GM12878 (cell line): ENCODE results near the gene EPHA4. TPM values are rescaled to one million over a fixed set of nuclear protein-coding genes. Genes with fewer than 3 reads are reported as not detected.

Experiments used
- ATAC-seq: fragments of 200-7000 bp; cut with Tn5 transposase; 3 replicates; pipeline ENCODE4 v1.9.1; 2020; ENCODE audit warnings: mild to moderate bottlenecking, moderate library complexity
- BruUV-seq: library from RNA; stranded (reverse); fragments of 400-500 nt; replicated peaks from 2 replicates; lab custom pipeline; 2021; lab: Mats Ljungman, UMichigan
- CTCF ChIA-PET: fragments of 300-600 bp; sonication (Branson Sonifier 250); formaldehyde crosslinking; extraction: SDS; loops from one replicate; lab custom pipeline; 2021; ENCODE audit warnings: inconsistent platforms; lab: Yijun Ruan, JAX
- POLR2A ChIA-PET: fragments of 350-600 bp; formaldehyde crosslinking; extraction: SDS; loops from one replicate; lab custom pipeline; 2021; ENCODE audit warnings: inconsistent platforms; lab: Charles Lee
- RAD21 ChIA-PET: fragments of 300-600 bp; sonication (Branson Sonifier 250); formaldehyde crosslinking; loops from one replicate; lab custom pipeline; 2023; ENCODE audit warnings: antibody characterized with exemption; ENCODE audit not compliant: unreplicated experiment; lab: Charles Lee
- SMC1A ChIA-PET: fragments of 300-600 bp; sonication (Branson Sonifier 250); formaldehyde crosslinking; loops from one replicate; lab custom pipeline; 2023; ENCODE audit not compliant: unreplicated experiment, uncharacterized antibody; lab: Charles Lee
- DNase-seq: peaks from one replicate; pipeline ENCODE4 v3.0.0-alpha.2; 2011; ENCODE audit warnings: low read depth, low spot score
- FAIRE-seq: peaks from 3 replicates; lab custom pipeline; 2011; peaks lifted over from hg19 to GRCh38; lab: Jason Lieb, UNC
- H2AFZ ChIP-seq: 2 replicates; pipeline ENCODE4 v1.6.0; 2011; ENCODE audit warnings: low read depth, low read length, control low read depth; ENCODE audit not compliant: control insufficient read depth
- H3K27ac ChIP-seq: 2 replicates; pipeline ENCODE4 v1.5.1; 2011; ENCODE audit warnings: control low read depth; ENCODE audit not compliant: control insufficient read depth, insufficient read depth
- H3K27me3 ChIP-seq, 2 experiments: replicated peaks in 1 of 2; 2 replicates each; pipeline versions ENCODE4 v1.6.0 to v1.6.1; 2011; ENCODE audit warnings: low read length in 1 of 2; ENCODE audit not compliant: control insufficient read depth in 2 of 2, insufficient read depth in 2 of 2
- H3K36me3 ChIP-seq, 2 experiments: 2 replicates each; pipeline ENCODE4 v1.5.1; 2011; ENCODE audit warnings: low read length in 1 of 2; ENCODE audit not compliant: control insufficient read depth in 2 of 2, insufficient read depth in 2 of 2
- H3K4me1 ChIP-seq: 2 replicates; pipeline ENCODE4 v1.6.1; 2011; ENCODE audit warnings: mild to moderate bottlenecking, low read length, moderate library complexity, mixed read lengths; ENCODE audit not compliant: control insufficient read depth, insufficient read depth
- H3K4me2 ChIP-seq: 2 replicates; pipeline ENCODE4 v1.6.0; 2011; ENCODE audit warnings: control low read depth; ENCODE audit not compliant: control insufficient read depth, insufficient read depth
- H3K4me3 ChIP-seq: fragments of 200-600 bp; sonication (generic); 2 replicates; pipeline ENCODE4 v1.5.1; 2016
- H3K79me2 ChIP-seq: 2 replicates; pipeline ENCODE4 v1.6.0; 2011; ENCODE audit warnings: low read length; ENCODE audit not compliant: control insufficient read depth, insufficient read depth
- H3K9ac ChIP-seq: 2 replicates; pipeline ENCODE4 v1.8.0; 2011; ENCODE audit warnings: low read length, control low read depth, mixed read lengths; ENCODE audit not compliant: control insufficient read depth, insufficient read depth
- H3K9me3 ChIP-seq: replicated peaks from 3 replicates; pipeline ENCODE4 v1.5.1; 2011; ENCODE audit warnings: mild to moderate bottlenecking, low read length; ENCODE audit not compliant: control insufficient read depth, insufficient read depth
- H4K20me1 ChIP-seq: 2 replicates; pipeline ENCODE4 v1.6.0; 2011; ENCODE audit not compliant: control insufficient read depth, insufficient read depth
- BACH1 ChIP-seq: fragments of 450-650 bp; IDR thresholded peaks from 2 replicates; pipeline ENCODE4 v1.6.1; 2017; ENCODE audit warnings: mild to moderate bottlenecking, borderline replicate concordance
- ESRRA ChIP-seq: IDR thresholded peaks from 2 replicates; pipeline ENCODE4 v1.6.1; 2012; ENCODE audit warnings: mild to moderate bottlenecking, low read length, improper control_type of control experiment
- FOXM1 ChIP-seq: IDR thresholded peaks from 2 replicates; pipeline ENCODE4 v1.6.1; 2012; ENCODE audit warnings: low read depth, mild to moderate bottlenecking, inconsistent platforms, low read length, moderate library complexity
- GATAD2B ChIP-seq: fragments of 450-650 bp; conservative IDR thresholded peaks from 2 replicates; pipeline ENCODE4 v1.6.1; 2017; ENCODE audit warnings: low read depth, mild to moderate bottlenecking, moderate library complexity
- HDAC2 ChIP-seq: fragments of 200-600 bp; sonication (generic); IDR thresholded peaks from 2 replicates; pipeline ENCODE4 v1.6.1; 2017
- LARP7 ChIP-seq: fragments of 450-650 bp; IDR thresholded peaks from 2 replicates; pipeline ENCODE4 v1.6.1; 2017; ENCODE audit warnings: mild to moderate bottlenecking
- MAX ChIP-seq: IDR thresholded peaks from 2 replicates; pipeline ENCODE4 v1.6.1; 2012; ENCODE audit warnings: low read depth, low read length, improper control_type of control experiment
- MYB ChIP-seq: fragments of 150-350 bp; IDR thresholded peaks from 2 replicates; pipeline ENCODE4 v1.6.1; 2014; ENCODE audit warnings: mild to moderate bottlenecking, low read depth, low read length, borderline replicate concordance
- NFXL1 ChIP-seq: fragments of 450-650 bp; IDR thresholded peaks from 2 replicates; pipeline ENCODE4 v1.6.1; 2017; ENCODE audit warnings: antibody characterized with exemption, mild to moderate bottlenecking, borderline replicate concordance
- NR2F1 ChIP-seq: fragments of 450-650 bp; conservative IDR thresholded peaks from 2 replicates; pipeline ENCODE4 v1.6.1; 2017; ENCODE audit warnings: mild to moderate bottlenecking
- PAX5 ChIP-seq: IDR thresholded peaks from 2 replicates; pipeline ENCODE4 v1.6.1; 2011; ENCODE audit warnings: low read depth, low read length, borderline replicate concordance
- RAD21 ChIP-seq: IDR thresholded peaks from 2 replicates; pipeline ENCODE4 v1.6.1; 2011; ENCODE audit warnings: mild to moderate bottlenecking, low read depth, low read length, moderate library complexity; ENCODE audit not compliant: insufficient read depth
- RBBP5 ChIP-seq: fragments of 200-600 bp; sonication (generic); conservative IDR thresholded peaks from 2 replicates; pipeline ENCODE4 v1.6.1; 2016
- RFX5 ChIP-seq: IDR thresholded peaks from 2 replicates; pipeline ENCODE4 v1.6.1; 2011; ENCODE audit warnings: low read depth, low read length, improper control_type of control experiment
- SIX5 ChIP-seq: IDR thresholded peaks from 2 replicates; pipeline ENCODE4 v1.6.1; 2011; ENCODE audit warnings: mild to moderate bottlenecking, low read depth, low read length, moderate library complexity; ENCODE audit not compliant: severe bottlenecking
- TCF12 ChIP-seq: IDR thresholded peaks from 2 replicates; pipeline ENCODE4 v1.6.1; 2011; ENCODE audit warnings: low read depth, mild to moderate bottlenecking, low read length
- WGBS: methylation state at CpG from one replicate; pipeline ENCODE4 v1.1.6; 2016; ENCODE audit warnings: low lambda C conversion rate; ENCODE audit not compliant: insufficient replicate concordance, insufficient coverage; ENCODE audit errors: missing lambda C conversion rate; 5-methylcytosine and 5-hydroxymethylcytosine counted together
- in situ Hi-C: fragments of 300-500 bp; cut with MboI; formaldehyde crosslinking; loops from 9 replicates; pipeline ENCODE4 v1.14.3; 2018; ENCODE audit warnings: mixed read lengths
- intact Hi-C: fragments of 100-400 bp; cut with micrococcal nuclease; formaldehyde crosslinking; loops from one replicate; pipeline ENCODE4 v1.14.2; 2022; ENCODE audit not compliant: unreplicated experiment
- polyA plus RNA-seq, 11 experiments: library from polyadenylated mRNA; depleted of rRNA in 4 of 11; unstranded in 6 of 11; stranded (reverse) in 5 of 11; fragments of >200 nt; fragmentation: Nextera tagmentation in 4 of 11; fragmentation: Illumina TruSeq in 1 of 11; extraction: Ambion mirVana in 4 of 11; extraction: Trizol in 1 of 11; gene quantifications; 1 replicate in 1 of 11; 2 replicates in 10 of 11; pipeline versions ENCODE4 v1.2.1 to v1.2.3, GENCODE V29; 2011 to 2016; ENCODE audit warnings: inconsistent platforms in 2 of 11, missing spikeins in 2 of 11, low read depth in 1 of 11
- total RNA-seq, 4 experiments: library from RNA; depleted of rRNA in 3 of 4; stranded (reverse); fragments of >200 nt in 3 of 4; fragmentation: Illumina TruSeq in 1 of 4; extraction: Trizol in 1 of 4; gene quantifications; 2 replicates each; pipeline versions ENCODE4 v1.2.1 to v1.2.3, GENCODE V29; 2013 to 2021

Gene EPHA4
- total and polyA plus RNA-seq, 10 of the 15 experiments (the other 5 are each of a cell fraction or from before 2014, with no cell fraction given), result 0.06 to 1.5 (median 0.33) TPM; not detected in 1

DNA sequence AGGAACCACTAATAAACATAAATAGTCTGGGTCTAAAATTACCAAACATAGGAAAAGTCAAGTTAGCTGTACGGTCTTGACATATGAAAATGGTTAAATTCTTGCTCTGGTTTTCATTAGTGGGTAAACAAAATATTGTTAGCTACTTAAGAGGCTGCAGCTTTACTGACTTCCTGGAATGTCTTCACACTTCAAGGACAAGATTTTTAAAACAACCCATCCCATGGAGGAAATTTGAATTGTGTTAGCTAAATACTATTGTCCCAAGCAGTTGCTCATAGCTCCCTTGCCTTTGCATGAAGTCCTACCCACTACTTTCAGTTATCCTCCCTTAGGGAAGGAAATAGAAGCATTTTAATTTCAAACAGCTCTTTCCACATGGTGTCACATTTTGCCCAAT is 128.5 kb downstream of the EPHA4 start (continued):
- TF ChIP-seq MAX (no peak), SIX5 (no peak)

GRCh38 chr2:221442128-221442527 is 130.0 kb downstream of the EPHA4 start:
- Histone ChIP-seq H3K79me2 (no peaks in the 10 kb centered on the region), H3K4me3 (no peak overlapping the region), H3K27ac (no peak overlapping the region), H4K20me1 (no peaks in the 10 kb centered on the region), H3K9me3 (no peaks in the 10 kb centered on the region), H2AFZ (no peak overlapping the region), H3K36me3 (no peaks in the 10 kb centered on the region)
- FAIRE-seq (no peak), ATAC-seq (no peak), DNase-seq (no peak)
- intact Hi-C loops, result no loop called here
- 50% methylated on average over 4 of the region's 4 CpGs for WGBS
- no TSS peak for BruUV-seq
- SMC1A ChIA-PET, result no interaction called here
- POLR2A ChIA-PET, result no interaction called here
- TF ChIP-seq HDAC2 (no peak), RAD21 (no peak)
- TF ChIP-seq, all 136 proteins: peak for 0
- RAD21 ChIA-PET, result no interaction called here
- in situ Hi-C loops, result no loop called here
- no peak overlapping the region for H3K4me2 ChIP-seq
- no peak overlapping the region for H3K9ac ChIP-seq
- no peaks in the 10 kb centered on the region for H3K27me3 ChIP-seq
- H3K4me1 ChIP-seq, result no peaks in the 10 kb centered on the region
- CTCF ChIA-PET, result no interaction called here

DNA sequence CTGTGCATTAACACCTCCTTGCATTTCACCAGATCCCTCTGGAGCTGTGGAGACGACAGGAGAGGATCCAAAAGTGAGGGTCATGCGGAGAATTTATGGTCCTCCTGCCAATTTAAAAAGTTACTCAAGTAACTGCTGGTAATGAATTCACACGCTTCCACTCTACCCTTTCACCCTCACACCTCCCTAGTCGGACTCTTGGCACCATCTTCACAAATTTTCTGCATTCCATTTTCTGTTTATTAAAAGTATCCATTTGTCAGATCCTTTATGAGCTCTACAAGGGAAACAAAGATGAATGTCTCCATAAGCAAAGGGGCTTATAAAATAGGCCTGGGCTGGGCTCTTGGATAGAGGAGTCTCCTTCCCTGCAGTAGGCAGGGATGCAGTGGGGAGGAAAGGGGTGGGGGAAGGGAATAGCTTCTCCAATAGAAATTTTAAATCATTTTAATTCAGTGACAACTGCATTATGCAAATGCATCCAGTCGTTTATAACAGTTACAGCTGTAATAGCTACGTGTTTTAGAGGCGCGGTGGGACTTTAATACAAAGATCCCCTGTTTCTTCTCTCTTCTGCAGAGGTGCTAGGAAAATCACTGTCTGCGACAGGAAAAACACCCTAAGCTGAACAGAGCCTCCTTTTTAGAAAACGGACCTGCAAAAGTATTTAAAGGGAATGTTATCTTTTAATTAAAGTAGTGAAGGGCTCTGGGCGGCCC is 132.2 kb downstream of the EPHA4 start:
- Histone ChIP-seq H3K9me3 (no peaks in the 10 kb centered on the region), H3K4me1 (no peaks in the 10 kb centered on the region), H3K4me2 (no peak overlapping the region), H3K27me3 (no peaks in the 10 kb centered on the region), H4K20me1 (no peaks in the 10 kb centered on the region), H2AFZ (no peak overlapping the region), H3K9ac (no peak overlapping the region), H3K4me3 (no peak overlapping the region), H3K27ac (no peak overlapping the region), H3K36me3 (no peaks in the 10 kb centered on the region), H3K79me2 (no peaks in the 10 kb centered on the region)
- ChIA-PET SMC1A (no interaction called here), RAD21 (no interaction called here), CTCF (interaction anchor here (1.5 kb wide), 1 partner anchor 17 kb away, joined by 3 read pairs; no protein-coding TSS in a partner anchor), POLR2A (no interaction called here)
- in situ Hi-C loops, result no loop called here
- intact Hi-C loops, result no loop called here
- DNase-seq (no peak), FAIRE-seq (no peak), ATAC-seq (no peak)
- BruUV-seq, result no TSS peak
- WGBS, result 21% methylated on average over 11 of the region's 11 CpGs
- TF ChIP-seq FOXM1 (no peak), MYB (no peak), TCF12 (no peak), ESRRA (no peak), GATAD2B (no peak), RBBP5 (no peak), PAX5 (no peak), LARP7 (no peak), BACH1 (no peak), NR2F1 (no peak), NFXL1 (no peak), RFX5 (no peak)
